Ovary (tissue), 3 donors: Measurements from ENCODE around the gene SLC22A23.

Experiments
- CTCF ChIP-seq, 3 donors: fragments of 450-650 bp in 2 of 3; fragments of 200-600 bp in 1 of 3; IDR thresholded peaks; one replicate each; pipeline versions ENCODE4 v1.5.1 to v1.8.0; 2016 to 2022; ENCODE audit warnings: antibody characterized with exemption in 3 of 3, mild to moderate bottlenecking in 1 of 3
- EP300 ChIP-seq: sonication (generic); formaldehyde crosslinking; IDR thresholded peaks from one replicate; pipeline ENCODE4 v1.6.1; 2017; ENCODE audit warnings: antibody characterized with exemption
- POLR2A ChIP-seq: fragments of 450-650 bp; IDR thresholded peaks from one replicate; pipeline ENCODE4 v1.6.1; 2017; ENCODE audit warnings: antibody characterized with exemption, mild to moderate bottlenecking, moderate library complexity
- donor health status: DM: no; HTN: no; CAD: no.

- no peak for TF ChIP-seq POLR2A
- TF ChIP-seq CTCF (IDR thresholded peaks at IDR 0.05), result no peak
- no peak for TF ChIP-seq EP300
Observed at GRCh38 chr6:3506200-3506599, 49.4 kb upstream of the SLC22A23 start.
